Skin epidermis (tissue), 12 donors: ENCODE results near the gene CTAGE4.
"Not testable (repeated sequence)": the region's sequence is repeated elsewhere in the genome, so short reads cannot be mapped to it uniquely, and the experiment has no call there.

Experiments used
- H3K27ac ChIP-seq, 21 experiments: fragments of 200-600 bp; sonication (generic) in 11 of 21; one replicate each; pipeline ENCODE4 v1.5.0; 2020; ENCODE audit warnings: mild to moderate bottlenecking in 3 of 21, inconsistent platforms in 2 of 21, moderate library complexity in 2 of 21
- H3K4me3 ChIP-seq, 7 experiments: fragments of 200-600 bp; sonication (generic) in 2 of 7; one replicate each; pipeline ENCODE4 v1.5.0; 2020; ENCODE audit warnings: inconsistent platforms in 2 of 7, mild to moderate bottlenecking in 2 of 7, moderate library complexity in 1 of 7

Gene CTAGE4, protein sequence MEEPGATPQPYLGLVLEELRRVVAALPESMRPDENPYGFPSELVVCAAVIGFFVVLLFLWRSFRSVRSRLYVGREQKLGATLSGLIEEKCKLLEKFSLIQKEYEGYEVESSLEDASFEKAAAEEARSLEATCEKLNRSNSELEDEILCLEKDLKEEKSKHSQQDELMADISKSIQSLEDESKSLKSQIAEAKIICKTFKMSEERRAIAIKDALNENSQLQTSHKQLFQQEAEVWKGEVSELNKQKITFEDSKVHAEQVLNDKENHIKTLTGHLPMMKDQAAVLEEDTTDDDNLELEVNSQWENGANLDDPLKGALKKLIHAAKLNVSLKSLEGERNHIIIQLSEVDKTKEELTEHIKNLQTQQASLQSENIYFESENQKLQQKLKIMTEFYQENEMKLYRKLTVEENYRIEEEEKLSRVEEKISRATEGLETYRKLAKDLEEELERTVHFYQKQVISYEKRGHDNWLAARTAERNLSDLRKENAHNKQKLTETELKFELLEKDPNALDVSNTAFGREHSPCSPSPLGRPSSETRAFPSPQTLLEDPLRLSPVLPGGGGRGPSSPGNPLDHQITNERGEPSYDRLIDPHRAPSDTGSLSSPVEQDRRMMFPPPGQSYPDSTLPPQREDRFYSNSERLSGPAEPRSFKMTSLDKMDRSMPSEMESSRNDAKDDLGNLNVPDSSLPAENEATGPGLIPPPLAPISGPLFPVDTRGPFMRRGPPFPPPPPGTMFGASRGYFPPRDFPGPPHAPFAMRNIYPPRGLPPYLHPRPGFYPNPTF

GRCh38 chr7:144183166-144183565 is at the start of gene CTAGE4:
TSS of gene CTAGE4 (plus strand) at chr7:144183466. CDS start at chr7:144183504, 38 bp downstream.
- H3K4me3 ChIP-seq, H3K27ac ChIP-seq: not testable (repeated sequence)

- H3K27ac ChIP-seq: no peak overlapping the region
- H3K4me3 ChIP-seq: no peak overlapping the region
These were observed 49.1 kb upstream of the CTAGE4 start for GRCh38 chr7:144134116-144134515.

GRCh38 chr7:144137501-144137900 is 45.8 kb upstream of the CTAGE4 start:
- H3K27ac ChIP-seq: no peak overlapping the region
- no peak overlapping the region for H3K4me3 ChIP-seq

DNA sequence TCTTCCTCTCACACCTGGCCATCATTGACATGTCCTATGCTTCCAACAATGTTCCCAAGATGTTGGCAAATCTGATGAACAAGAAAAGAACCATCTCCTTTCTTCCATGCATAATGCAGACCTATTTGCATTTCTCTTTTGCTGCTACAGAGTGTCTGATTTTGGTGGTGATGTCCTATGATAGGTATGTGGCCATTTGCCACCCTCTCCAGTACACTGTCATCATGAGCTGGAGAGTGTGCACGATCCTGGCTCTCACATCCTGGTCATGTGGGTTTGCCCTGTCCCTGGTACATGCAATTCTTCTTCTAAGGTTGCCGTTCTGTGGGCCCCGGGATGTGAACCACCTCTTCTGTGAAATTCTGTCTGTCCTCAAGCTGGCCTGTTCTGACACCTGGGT is 41.1 kb upstream of the CTAGE4 start:
- H3K4me3 ChIP-seq: no peak overlapping the region

DNA sequence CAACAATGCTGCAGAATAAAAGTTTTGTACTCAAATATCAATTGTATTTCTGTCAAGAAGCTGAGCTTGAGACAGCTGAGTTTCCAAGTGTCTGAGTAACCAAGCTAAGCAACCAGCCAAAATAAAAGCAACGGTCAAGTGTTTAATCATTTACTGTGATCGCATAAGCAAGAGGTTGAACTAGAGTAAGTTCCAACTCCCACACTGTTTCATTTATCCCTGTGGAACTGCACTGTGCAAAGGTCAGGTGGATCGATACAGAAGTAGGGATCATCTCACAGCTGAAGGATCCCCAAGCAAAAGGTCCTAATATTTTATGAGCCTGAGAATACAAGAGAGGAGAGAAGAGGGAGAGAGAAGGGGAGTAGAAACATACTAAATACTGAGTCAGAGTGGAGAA is 38.8 kb upstream of the CTAGE4 start:
- H3K27ac ChIP-seq: no peak overlapping the region
- no peak overlapping the region for H3K4me3 ChIP-seq

More for the DNA sequence above, 41.1 kb upstream of the CTAGE4 start:
- no peak overlapping the region for H3K27ac ChIP-seq

GRCh38 chr7:144148224-144148827 is 34.9 kb upstream of the CTAGE4 start:
- Histone ChIP-seq H3K4me3 (no peak overlapping the region), H3K27ac (no peak overlapping the region)

- no peak overlapping the region for H3K4me3 ChIP-seq
- H3K27ac ChIP-seq: no peak overlapping the region
These were observed 24.4 kb upstream of the CTAGE4 start for GRCh38 chr7:144158861-144159260.

GRCh38 chr7:144164784-144165183 is 18.5 kb upstream of the CTAGE4 start:
- Histone ChIP-seq H3K27ac (no peak overlapping the region), H3K4me3 (no peak overlapping the region)

DNA sequence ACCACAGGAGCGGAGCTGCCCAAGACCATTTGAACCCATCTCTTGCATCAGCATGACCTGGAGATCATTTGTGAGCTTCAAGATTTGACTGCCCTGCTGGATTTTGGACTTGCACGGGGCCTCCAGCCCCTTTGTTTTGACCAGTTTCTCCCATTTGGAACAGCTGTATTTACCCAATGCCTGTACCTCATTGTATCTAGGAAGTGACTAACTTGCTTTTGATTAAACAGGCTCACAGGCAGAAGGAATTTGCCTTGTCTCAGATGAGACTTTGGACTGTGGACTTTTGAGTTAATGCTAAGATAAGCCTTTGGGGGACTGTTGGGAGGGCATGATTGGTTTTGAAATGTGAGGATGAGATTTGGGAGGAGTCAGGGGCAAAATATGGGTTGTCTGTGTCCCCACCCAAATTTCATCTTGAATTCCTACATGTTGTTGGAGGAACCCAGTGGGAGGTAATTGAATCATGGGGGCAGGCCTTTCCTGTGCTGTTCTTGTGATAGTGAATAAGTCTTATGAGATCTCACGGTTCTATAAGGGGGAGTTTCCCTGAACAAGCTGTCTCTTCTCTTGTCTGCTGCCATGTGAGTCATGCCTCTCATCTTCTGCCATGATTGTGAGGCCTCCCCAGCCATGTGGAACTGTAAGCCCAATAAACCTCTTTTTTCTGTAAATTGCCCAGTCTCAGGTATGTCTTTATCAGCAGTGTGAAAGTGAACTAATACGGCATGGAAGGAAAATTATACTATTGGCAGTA is 11.5 kb upstream of the CTAGE4 start:
- H3K27ac ChIP-seq, H3K4me3 ChIP-seq: not testable (repeated sequence)

DNA sequence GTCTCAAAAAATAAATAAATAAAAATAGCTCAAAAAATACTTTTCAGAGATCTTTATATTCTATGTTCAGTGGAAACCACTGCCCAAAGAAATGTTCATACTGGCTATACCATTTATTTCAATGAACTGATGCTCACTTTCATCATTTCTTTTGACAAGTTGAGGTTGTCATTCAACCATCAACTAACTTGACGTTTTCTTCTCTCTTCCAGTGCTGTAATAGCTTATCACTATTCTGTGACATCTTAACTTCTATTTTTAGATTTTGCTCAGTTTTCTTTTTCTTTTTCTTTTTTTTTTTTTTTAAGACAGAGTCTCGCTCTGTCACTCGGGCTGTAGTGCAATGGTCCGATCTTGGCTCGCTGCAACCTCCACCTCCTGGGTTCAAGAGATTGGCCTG is 8.7 kb upstream of the CTAGE4 start:
- H3K27ac ChIP-seq: no peak overlapping the region

GRCh38 chr7:144178380-144179164 is 4.7 kb upstream of the CTAGE4 start:
- H3K4me3 ChIP-seq, H3K27ac ChIP-seq: not testable (repeated sequence)

More for the DNA sequence above, 8.7 kb upstream of the CTAGE4 start:
- no peak overlapping the region for H3K4me3 ChIP-seq

DNA sequence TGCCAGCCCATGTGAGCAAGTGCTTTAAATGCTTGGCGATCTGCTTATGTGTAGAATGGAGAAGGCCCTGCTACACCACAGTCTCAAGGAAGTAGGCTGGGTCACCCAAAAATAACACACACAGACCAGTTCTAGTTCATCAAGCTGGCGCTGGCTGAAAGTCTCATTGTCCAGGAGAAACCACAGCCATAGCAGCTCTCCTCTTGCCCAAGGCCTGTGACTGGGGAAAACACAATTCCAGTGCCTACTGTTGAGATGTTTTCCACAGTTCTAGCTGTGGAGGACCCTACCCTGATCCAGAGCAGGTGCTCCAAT is 4.1 kb upstream of the CTAGE4 start:
- not testable (repeated sequence) for H3K27ac ChIP-seq, H3K4me3 ChIP-seq

GRCh38 chr7:144187848-144188247 is 4.6 kb downstream of the CTAGE4 start:
- not testable (repeated sequence) for H3K27ac ChIP-seq, H3K4me3 ChIP-seq

DNA sequence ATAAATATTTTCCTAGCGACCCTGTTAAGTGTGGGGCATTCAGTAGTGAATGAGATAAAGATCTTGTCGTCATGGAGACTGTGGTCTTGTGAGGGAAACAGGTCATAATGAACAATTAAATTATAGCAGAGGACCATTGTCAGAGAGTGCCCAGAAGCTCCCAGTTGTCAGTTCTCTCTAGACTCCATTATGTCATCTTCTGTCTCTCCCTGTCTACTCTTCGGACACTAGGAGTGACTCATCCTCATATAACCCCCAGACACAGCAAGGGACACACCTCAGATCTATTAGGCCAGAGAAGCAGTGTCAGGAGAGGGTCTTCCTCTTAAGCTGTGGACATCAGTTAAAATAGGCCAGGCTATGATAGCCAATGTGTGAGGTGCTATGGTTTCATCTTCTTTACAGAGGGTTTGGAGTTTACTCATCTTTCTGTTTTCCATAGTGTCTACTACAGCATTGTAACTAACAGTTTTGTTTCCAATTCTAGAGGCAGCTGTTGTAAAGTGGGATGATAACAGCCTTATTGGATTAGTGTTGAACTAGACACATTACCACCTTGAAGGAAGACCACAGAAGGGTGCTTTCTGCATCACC is 5.4 kb downstream of the CTAGE4 start:
- not testable (repeated sequence) for H3K4me3 ChIP-seq, H3K27ac ChIP-seq

DNA sequence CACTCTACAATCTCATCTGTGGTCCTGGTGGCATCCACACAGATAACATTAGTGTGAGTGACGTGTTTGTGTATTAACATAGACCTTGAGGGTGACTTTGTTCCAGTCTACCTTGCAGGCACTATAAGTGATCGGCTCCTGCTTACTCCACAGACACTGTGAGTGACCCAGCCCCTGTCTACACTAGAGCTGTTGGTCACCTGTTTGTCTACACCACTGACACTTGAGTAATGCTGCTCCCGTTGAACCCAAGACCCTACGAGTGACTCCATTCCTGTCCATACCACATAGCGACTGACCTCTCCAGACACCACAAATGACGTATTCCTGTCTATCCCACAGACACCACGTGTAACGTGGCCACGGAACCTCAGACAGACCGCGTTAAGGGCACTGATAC is 10.5 kb downstream of the CTAGE4 start:
- H3K4me3 ChIP-seq, H3K27ac ChIP-seq: not testable (repeated sequence)

DNA sequence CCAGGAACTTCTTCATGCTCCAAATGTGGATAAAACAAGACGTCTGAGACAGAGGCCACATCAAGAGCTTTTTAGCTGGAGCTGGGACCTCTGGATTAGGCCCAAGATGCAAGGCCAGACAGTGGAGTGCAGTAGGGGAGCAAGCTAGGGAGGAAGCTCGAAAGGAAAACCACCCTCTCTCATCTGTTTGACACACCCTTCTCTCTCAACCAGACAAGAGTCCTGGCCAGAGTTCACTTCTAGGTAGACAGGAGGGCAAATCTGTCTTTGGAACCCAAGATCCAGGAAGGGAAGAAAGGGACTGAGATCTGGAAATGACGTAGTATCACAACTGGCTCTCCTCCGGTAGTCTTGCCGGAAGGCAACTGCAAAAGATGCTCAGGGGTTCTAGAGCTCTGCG is 11.2 kb downstream of the CTAGE4 start:
- H3K4me3 ChIP-seq, H3K27ac ChIP-seq: not testable (repeated sequence)

DNA sequence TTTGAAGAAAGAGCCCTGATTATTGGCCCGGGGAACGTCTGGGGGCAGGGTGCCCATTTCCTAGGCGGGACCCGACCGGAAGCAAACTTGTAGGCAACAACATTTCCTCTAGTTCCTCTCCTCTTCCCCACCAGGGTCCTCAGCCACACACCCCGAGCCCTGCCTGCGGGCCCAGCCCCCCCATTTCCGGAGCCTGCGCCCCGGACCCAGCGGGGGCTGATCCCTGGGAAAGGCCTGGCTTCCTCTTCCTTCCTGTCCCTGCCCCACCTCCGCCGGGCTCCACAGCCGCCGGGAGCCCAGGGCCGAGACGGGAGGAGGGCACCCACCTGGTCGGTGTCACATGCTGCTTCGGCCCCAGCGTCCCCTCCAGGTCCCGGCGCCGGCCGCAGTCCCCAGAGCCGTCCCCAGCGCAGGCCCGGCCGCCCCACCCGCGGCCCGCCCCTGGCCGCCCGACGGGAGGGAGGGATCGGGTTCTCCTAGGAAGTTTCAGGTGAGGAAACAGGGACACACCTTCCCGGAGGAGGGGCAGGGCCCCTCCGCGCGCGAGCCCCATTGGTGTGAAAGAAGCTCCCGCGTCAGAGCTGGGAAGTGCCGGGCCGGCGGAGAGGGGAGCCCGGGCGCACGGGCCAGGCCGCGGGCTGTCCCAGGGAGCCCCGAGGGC is 12.1 kb downstream of the CTAGE4 start, which contains the start of gene ARHGEF35:
ARHGEF35 (minus strand) TSS at position 622 of the 661 bp plus-strand sequence. CDS start 7,450 bp downstream, outside the sequence.
- H3K4me3 ChIP-seq: peak within 1 kb of the TSS in 2 of 7 experiments; percentile 27 to 37
- H3K27ac ChIP-seq: not testable (repeated sequence)

- H3K4me3 ChIP-seq, H3K27ac ChIP-seq: not testable (repeated sequence)
These were observed 15.7 kb downstream of the CTAGE4 start for GRCh38 chr7:144198934-144199333.
